GM19043 (cell line): ENCODE results near the gene C4orf51.
A peak's percentile ranks its signal among the peaks of the same experiment; 100 is the strongest.

ENCODE experiments used
- ATAC-seq: cut with Tn5 transposase; IDR thresholded peaks from one replicate; pipeline ENCODE4 v1.9.1; 2021; ENCODE audit warnings: low read depth; ENCODE audit not compliant: unreplicated experiment

Gene C4orf51

GRCh38 chr4:145743641-145744040 lies 63.7 kb downstream of the C4orf51 start:
- no peak for ATAC-seq

GRCh38 chr4:145755802-145756201 lies 75.9 kb downstream of the C4orf51 start:
- no peak for ATAC-seq

- no peak for ATAC-seq
Measured at GRCh38 chr4:145756244-145756643, 76.3 kb downstream of the C4orf51 start.

- no peak for ATAC-seq
Measured at GRCh38 chr4:145757188-145757587, 77.2 kb downstream of the C4orf51 start.

- no peak for ATAC-seq
Measured at GRCh38 chr4:145760176-145760575, 80.2 kb downstream of the C4orf51 start.

GRCh38 chr4:145760961-145761929 lies 81.3 kb downstream of the C4orf51 start:
- ATAC-seq: no peak

GRCh38 chr4:145762719-145763118 lies 82.8 kb downstream of the C4orf51 start:
- no peak for ATAC-seq

GRCh38 chr4:145763399-145763798 lies 83.5 kb downstream of the C4orf51 start:
- no peak for ATAC-seq

GRCh38 chr4:145766273-145766672 lies 86.3 kb downstream of the C4orf51 start:
- no peak for ATAC-seq

GRCh38 chr4:145769450-145770037 lies 89.6 kb downstream of the C4orf51 start:
- ATAC-seq: no peak

GRCh38 chr4:145770124-145770523 lies 90.2 kb downstream of the C4orf51 start:
- no peak for ATAC-seq

- no peak for ATAC-seq
Measured at GRCh38 chr4:145772347-145772746, 92.4 kb downstream of the C4orf51 start.

- peak; percentile 87 for ATAC-seq
Measured at GRCh38 chr4:145773581-145774234, 93.8 kb downstream of the C4orf51 start.

- no peak for ATAC-seq
Measured at GRCh38 chr4:145774473-145774872, 94.5 kb downstream of the C4orf51 start.

GRCh38 chr4:145775406-145775805 lies 95.5 kb downstream of the C4orf51 start:
- ATAC-seq: no peak

- ATAC-seq: no peak
Measured at GRCh38 chr4:145776208-145776607, 96.3 kb downstream of the C4orf51 start.

- no peak for ATAC-seq
Measured at GRCh38 chr4:145779319-145779801, 99.4 kb downstream of the C4orf51 start.

GRCh38 chr4:145781351-145781750 lies 101.4 kb downstream of the C4orf51 start:
- no peak for ATAC-seq
